GM20000 (cell line): ENCODE results near the gene MTARC1.
A peak's percentile ranks its signal among the peaks of the same experiment; 100 is the strongest.

ENCODE experiments used
- DNase-seq: peaks from one replicate; pipeline ENCODE4 v3.0.0; 2012; ENCODE audit warnings: low spot score
- CTCF ChIP-seq: IDR thresholded peaks from 2 replicates; pipeline ENCODE4 v1.5.1; 2012; ENCODE audit warnings: mild to moderate bottlenecking, control low read depth; ENCODE audit errors: extremely low read depth, missing control alignments

MTARC1 gene

GRCh38 chr1:220796530-220796929, 9.8 kb downstream of the MTARC1 start:
- TF ChIP-seq CTCF: no peak
- DNase-seq: no peak

GRCh38 chr1:220797044-220797443, 10.3 kb downstream of the MTARC1 start:
- TF ChIP-seq CTCF: no peak
- DNase-seq: no peak

- no peak for TF ChIP-seq CTCF
- no peak for DNase-seq
Measured at GRCh38 chr1:220797553-220797952, 10.8 kb downstream of the MTARC1 start.

- no peak for DNase-seq
- TF ChIP-seq CTCF: no peak
Measured at GRCh38 chr1:220798338-220798737, 11.6 kb downstream of the MTARC1 start.

GRCh38 chr1:220800262-220800661, 13.5 kb downstream of the MTARC1 start:
- TF ChIP-seq CTCF: no peak
- no peak for DNase-seq

- DNase-seq: no peak
Measured at GRCh38 chr1:220803401-220804201, 16.9 kb downstream of the MTARC1 start.

More at GRCh38 chr1:220803401-220804201, 16.9 kb downstream of the MTARC1 start:
- TF ChIP-seq CTCF: peak; percentile 58
